ENCODE results near the gene FBXL15. TPM values are rescaled to one million over a fixed set of nuclear protein-coding genes. Genes with fewer than 3 reads are reported as not detected.

The FBXL15 gene
- total and polyA plus RNA-seq, 2 donors (not counting 1 experiment from before 2014, with no cell fraction given): 15.5 to 20.7 TPM

- no CpG with 5 or more reads among the region's 2 CpGs for WGBS (ENCODE audit: insufficient coverage)
- Histone ChIP-seq H3K36me3 (replicated peaks in 1 of 2; ENCODE audit: control extremely low read depth in 1 of 2, control insufficient read depth in 1 of 2, extremely low read depth in 1 of 2, insufficient read depth in 2 of 2, low read length in 1 of 2) (peaks cover 0 to 10% of the 10 kb centered on the region in 2 experiments), H3K27me3 (replicated peaks in 1 of 4; ENCODE audit: control extremely low read depth in 1 of 4, control insufficient read depth in 3 of 4, insufficient read depth in 4 of 4, low read length in 3 of 4) (peaks cover 0 to 45% (median 31%) of the 10 kb centered on the region in 4 experiments), H3K9ac (ENCODE audit: low read length) (no peak overlapping the region), H3K27ac (ENCODE audit: low read length in 2 of 2) (no peak overlapping the region), H3K4me1 (ENCODE audit: control insufficient read depth in 2 of 2, insufficient read depth in 2 of 2, low read length in 2 of 2) (peaks cover 20 to 27% of the 10 kb centered on the region in 2 donors), H3K4me3 (ENCODE audit: control extremely low read depth in 1 of 5, extremely low read depth in 1 of 5, insufficient read depth in 1 of 5, low read depth in 2 of 5, low read length in 4 of 5) (no peak overlapping the region), H4K20me1 (ENCODE audit: control insufficient read depth, insufficient read depth, low read length, poor library complexity, severe bottlenecking) (peaks cover 32% of the 10 kb centered on the region), H3K4me2 (replicated peaks; ENCODE audit: low read depth, low read length, poor library complexity, severe bottlenecking) (no peak overlapping the region), H3K9me3 (ENCODE audit: control extremely low read depth in 1 of 3, control insufficient read depth in 2 of 3, insufficient read depth in 1 of 3, low read length in 2 of 3) (peaks cover 0 to 18% (median 0%) of the 10 kb centered on the region in 3 donors), H3K79me2 (ENCODE audit: control insufficient read depth, insufficient read depth, low read length) (no peaks in the 10 kb centered on the region), H2AFZ (ENCODE audit: insufficient read depth, low read depth, low read length, poor library complexity, severe bottlenecking) (no peak overlapping the region)
- TF ChIP-seq EZH2 (IDR thresholded peaks at IDR 0.05; ENCODE audit: borderline replicate concordance, insufficient read depth, low read depth, low read length, poor library complexity, severe bottlenecking) (no peak), CTCF (IDR thresholded peaks at IDR 0.05) (no peak)
- Mint-ChIP-seq H3K27ac (peak overlapping the region; percentile 4), H3K27me3 (peaks cover 32% of the 10 kb centered on the region), H3K4me1 (peaks cover 28% of the 10 kb centered on the region), H3K9me3 (ENCODE audit: insufficient read depth) (no peaks in the 10 kb centered on the region), H3K4me3 (peak overlapping the region; percentile 11)
- CTCF ChIA-PET: interaction anchor here (1.4 to 2.3 kb wide), 4 partner anchors 9 to 72 kb away, joined by 4 to 8 read pairs (median 6); no protein-coding TSS in a partner anchor
- POLR2A ChIA-PET: interaction anchor here (0.6 kb wide), 1 partner anchor 236 kb away, joined by 4 read pairs; no protein-coding TSS in a partner anchor
- intact Hi-C loops (cut with micrococcal nuclease): no loop called here
- ATAC-seq (ENCODE audit: low read depth): no peak
- peak; percentile 40 for DNase-seq
Observed at GRCh38 chr10:102406815-102407214, 13.8 kb upstream of the FBXL15 start.

GRCh38 chr10:102407425-102408130, 13.1 kb upstream of the FBXL15 start:
- intact Hi-C loops (cut with micrococcal nuclease): no loop called here
- no peak overlapping the region for H3K4me3 ChIP-seq (ENCODE audit: control extremely low read depth in 1 of 5, extremely low read depth in 1 of 5, insufficient read depth in 1 of 5, low read depth in 2 of 5, low read length in 4 of 5)
- peak overlapping the region; percentile 20 for H3K27ac Mint-ChIP-seq

More at GRCh38 chr10:102407425-102408130, 13.1 kb upstream of the FBXL15 start:
- peaks cover 30% of the 10 kb centered on the region for H3K4me1 Mint-ChIP-seq
- H3K27me3 ChIP-seq (replicated peaks in 1 of 4; ENCODE audit: control extremely low read depth in 1 of 4, control insufficient read depth in 3 of 4, insufficient read depth in 4 of 4, low read length in 3 of 4): peaks cover 0 to 52% (median 34%) of the 10 kb centered on the region in 4 experiments
- peaks cover 24% of the 10 kb centered on the region for H4K20me1 ChIP-seq (ENCODE audit: control insufficient read depth, insufficient read depth, low read length, poor library complexity, severe bottlenecking)
- H3K4me2 ChIP-seq (replicated peaks; ENCODE audit: low read depth, low read length, poor library complexity, severe bottlenecking): no peak overlapping the region
- DNase-seq (peak; percentile 53), ATAC-seq (ENCODE audit: low read depth) (no peak)
- POLR2A ChIA-PET: interaction anchor here (0.6 kb wide), 1 partner anchor 276 kb away, joined by 4 read pairs; no protein-coding TSS in a partner anchor
- H3K9me3 ChIP-seq (ENCODE audit: control extremely low read depth in 1 of 3, control insufficient read depth in 2 of 3, insufficient read depth in 1 of 3, low read length in 2 of 3): peaks cover 0 to 20% (median 0%) of the 10 kb centered on the region in 3 donors
- peaks cover 20 to 27% of the 10 kb centered on the region in 2 donors for H3K4me1 ChIP-seq (ENCODE audit: control insufficient read depth in 2 of 2, insufficient read depth in 2 of 2, low read length in 2 of 2)
- H3K27ac ChIP-seq (ENCODE audit: low read length in 2 of 2): no peak overlapping the region
- H2AFZ ChIP-seq (ENCODE audit: insufficient read depth, low read depth, low read length, poor library complexity, severe bottlenecking): no peak overlapping the region
- CTCF ChIA-PET: interaction anchor here (0.6 to 1.9 kb wide), 4 partner anchors 9 to 121 kb away, joined by 3 to 7 read pairs (median 4); no protein-coding TSS in a partner anchor
- WGBS (ENCODE audit: insufficient coverage): 86% methylated on average over 11 of the region's 13 CpGs
- H3K79me2 ChIP-seq (ENCODE audit: control insufficient read depth, insufficient read depth, low read length): no peaks in the 10 kb centered on the region
- no peak for TF ChIP-seq CTCF (IDR thresholded peaks at IDR 0.05)
- TF ChIP-seq EZH2 (IDR thresholded peaks at IDR 0.05; ENCODE audit: borderline replicate concordance, insufficient read depth, low read depth, low read length, poor library complexity, severe bottlenecking): no peak
- no peaks in the 10 kb centered on the region for H3K9me3 Mint-ChIP-seq (ENCODE audit: insufficient read depth)
- peaks cover 0 to 3% of the 10 kb centered on the region in 2 experiments for H3K36me3 ChIP-seq (replicated peaks in 1 of 2; ENCODE audit: control extremely low read depth in 1 of 2, control insufficient read depth in 1 of 2, extremely low read depth in 1 of 2, insufficient read depth in 2 of 2, low read length in 1 of 2)
- H3K4me3 Mint-ChIP-seq: peak overlapping the region; percentile 72
- peaks cover 39% of the 10 kb centered on the region for H3K27me3 Mint-ChIP-seq
- H3K9ac ChIP-seq (ENCODE audit: low read length): no peak overlapping the region

Measured in B cell (primary cell).